GM18873 (cell line): ENCODE measurements around the gene ZNF189.
A peak's percentile ranks its signal among the peaks of the same experiment; 100 is the strongest.

Experiments used
- ATAC-seq: cut with Tn5 transposase; IDR thresholded peaks from one replicate; pipeline ENCODE4 v1.9.1; 2021; ENCODE audit warnings: mild to moderate bottlenecking, moderate library complexity, moderate number of reproducible peaks; ENCODE audit not compliant: unreplicated experiment, low FRiP score

ZNF189 gene

GRCh38 chr9:101446732-101447131, 48.1 kb downstream of the ZNF189 start:
- no peak for ATAC-seq

- ATAC-seq = no peak
These were observed 50.0 kb downstream of the ZNF189 start for GRCh38 chr9:101448680-101449070.

GRCh38 chr9:101449071-101449721, 50.5 kb downstream of the ZNF189 start:
- ATAC-seq = peak; percentile 97

GRCh38 chr9:101450931-101451330, 52.3 kb downstream of the ZNF189 start:
- no peak for ATAC-seq

GRCh38 chr9:101451498-101451897, 52.8 kb downstream of the ZNF189 start:
- no peak for ATAC-seq

- no peak for ATAC-seq
These were observed 55.3 kb downstream of the ZNF189 start for GRCh38 chr9:101453776-101454570.

- no peak for ATAC-seq
These were observed 57.1 kb downstream of the ZNF189 start for GRCh38 chr9:101455656-101456240.

GRCh38 chr9:101457003-101457402, 58.4 kb downstream of the ZNF189 start:
- ATAC-seq = no peak

- ATAC-seq = peak; percentile 83
These were observed 60.4 kb downstream of the ZNF189 start for GRCh38 chr9:101458963-101459631.
